ENCODE results near the gene CCNG2.

CCNG2 gene

DNA sequence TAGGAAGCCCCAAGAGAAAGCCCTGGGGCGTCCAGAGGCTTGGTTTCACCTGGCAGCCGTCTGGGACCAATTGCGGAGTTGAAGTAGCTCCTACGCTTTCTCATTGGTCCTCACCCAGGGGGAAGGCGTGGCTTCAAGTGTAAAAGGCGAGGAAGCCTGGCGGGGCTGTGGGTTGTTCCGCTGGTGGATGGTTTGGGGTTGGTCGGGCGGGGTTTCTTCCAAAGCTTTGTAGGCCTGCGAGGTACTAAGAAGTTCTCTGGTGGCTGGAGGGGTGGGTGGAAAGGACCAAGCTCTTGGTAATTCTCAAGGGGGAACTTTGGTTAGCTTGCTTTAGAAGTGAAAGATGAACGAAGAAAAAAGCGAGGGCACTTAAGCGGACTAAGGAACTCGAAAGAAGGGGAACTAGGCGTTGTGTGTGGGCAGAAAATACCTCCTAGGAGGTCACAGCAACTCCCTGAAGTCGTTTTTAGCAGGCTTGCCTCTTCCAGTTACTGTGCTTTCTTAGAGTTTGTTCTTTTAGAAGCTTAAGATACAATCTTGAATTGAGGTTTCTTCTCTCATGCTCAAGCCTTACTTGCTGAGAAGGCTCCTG lies 36.6 kb downstream of the CCNG2 start:
- no peak overlapping the region for H3K9ac ChIP-seq (ENCODE audit: low read depth, low read length)
- H3K4me3 ChIP-seq (ENCODE audit: low read length) = peak overlapping the region; percentile 35; the same call in 1 of the 2 replicates
- 70% methylated on average over 17 of the region's 17 CpGs for WGBS

GRCh38 chr4:77194366-77194765 lies 37.4 kb downstream of the CCNG2 start:
- H3K36me3 ChIP-seq (ENCODE audit: insufficient read depth, low read length) = no peaks in the 10 kb centered on the region
- 97% methylated on average over 5 of the region's 5 CpGs for whole genome bisulfite sequencing
- H3K4me3 ChIP-seq (ENCODE audit: low read length) = no peak overlapping the region
- H3K27me3 ChIP-seq (ENCODE audit: insufficient read depth, low read length) = peaks cover 31% of the 10 kb centered on the region
- H3K9ac ChIP-seq (ENCODE audit: low read depth, low read length) = no peak overlapping the region
- H3K27ac ChIP-seq (ENCODE audit: low read depth, low read length) = no peak overlapping the region
- H3K4me1 ChIP-seq (ENCODE audit: insufficient read depth, low read length) = 0 out of 2 replicates have a peak, but pooled peaks cover 3% of the 10 kb centered on the region
- no peaks in the 10 kb centered on the region for H3K9me3 ChIP-seq (ENCODE audit: insufficient read depth, low read depth, low read length)

More for the DNA sequence above, 36.6 kb downstream of the CCNG2 start:
- no peaks in the 10 kb centered on the region for H3K36me3 ChIP-seq (ENCODE audit: insufficient read depth, low read length)
- no peak overlapping the region for H3K27ac ChIP-seq (ENCODE audit: low read depth, low read length)
- 0 out of 2 replicates have a peak, but pooled peaks cover 3% of the 10 kb centered on the region for H3K4me1 ChIP-seq (ENCODE audit: insufficient read depth, low read length)
- no peaks in the 10 kb centered on the region for H3K9me3 ChIP-seq (ENCODE audit: insufficient read depth, low read depth, low read length)
- peaks cover 25% of the 10 kb centered on the region for H3K27me3 ChIP-seq (ENCODE audit: insufficient read depth, low read length)

DNA sequence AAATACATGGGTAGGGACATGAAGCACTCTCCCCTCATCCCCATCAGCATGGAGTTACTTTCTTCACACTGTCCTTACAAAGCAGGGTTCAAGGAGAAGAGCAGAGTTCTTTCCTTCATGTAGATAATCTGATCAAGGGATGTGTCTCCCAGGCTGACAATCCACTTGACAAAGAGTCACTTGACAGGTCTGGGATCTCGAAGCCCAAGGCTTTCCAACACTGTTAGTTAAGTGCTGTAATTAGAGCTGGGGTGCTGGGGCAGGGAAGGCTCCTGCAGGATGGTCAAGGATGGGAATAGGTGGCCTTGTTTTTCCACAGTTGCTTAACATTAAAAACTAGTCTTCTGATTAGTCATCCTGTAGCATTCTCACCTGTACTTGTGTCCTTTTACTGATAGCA lies 38.0 kb downstream of the CCNG2 start:
- H3K9me3 ChIP-seq (ENCODE audit: insufficient read depth, low read depth, low read length) = no peaks in the 10 kb centered on the region
- WGBS = 71% methylated on average over 1 of the region's 1 CpG
- H3K36me3 ChIP-seq (ENCODE audit: insufficient read depth, low read length) = no peaks in the 10 kb centered on the region
- H3K4me3 ChIP-seq (ENCODE audit: low read length) = no peak overlapping the region
- no peak overlapping the region for H3K27ac ChIP-seq (ENCODE audit: low read depth, low read length)
- H3K27me3 ChIP-seq (ENCODE audit: insufficient read depth, low read length) = peaks cover 32% of the 10 kb centered on the region
- 0 out of 2 replicates have a peak, but pooled peaks cover 3% of the 10 kb centered on the region for H3K4me1 ChIP-seq (ENCODE audit: insufficient read depth, low read length)
- H3K9ac ChIP-seq (ENCODE audit: low read depth, low read length) = no peak overlapping the region

- peaks cover 32% of the 10 kb centered on the region for H3K27me3 ChIP-seq (ENCODE audit: insufficient read depth, low read length)
- no peak overlapping the region for H3K9ac ChIP-seq (ENCODE audit: low read depth, low read length)
- no peaks in the 10 kb centered on the region for H3K9me3 ChIP-seq (ENCODE audit: insufficient read depth, low read depth, low read length)
- no peak overlapping the region for H3K4me3 ChIP-seq (ENCODE audit: low read length)
- no peaks in the 10 kb centered on the region for H3K36me3 ChIP-seq (ENCODE audit: insufficient read depth, low read length)
- no peak overlapping the region for H3K27ac ChIP-seq (ENCODE audit: low read depth, low read length)
- H3K4me1 ChIP-seq (ENCODE audit: insufficient read depth, low read length) = 0 out of 2 replicates have a peak, but pooled peaks cover 3% of the 10 kb centered on the region
- WGBS = 91% methylated on average over 4 of the region's 4 CpGs
Observed at GRCh38 chr4:77196866-77197265, 39.9 kb downstream of the CCNG2 start.

DNA sequence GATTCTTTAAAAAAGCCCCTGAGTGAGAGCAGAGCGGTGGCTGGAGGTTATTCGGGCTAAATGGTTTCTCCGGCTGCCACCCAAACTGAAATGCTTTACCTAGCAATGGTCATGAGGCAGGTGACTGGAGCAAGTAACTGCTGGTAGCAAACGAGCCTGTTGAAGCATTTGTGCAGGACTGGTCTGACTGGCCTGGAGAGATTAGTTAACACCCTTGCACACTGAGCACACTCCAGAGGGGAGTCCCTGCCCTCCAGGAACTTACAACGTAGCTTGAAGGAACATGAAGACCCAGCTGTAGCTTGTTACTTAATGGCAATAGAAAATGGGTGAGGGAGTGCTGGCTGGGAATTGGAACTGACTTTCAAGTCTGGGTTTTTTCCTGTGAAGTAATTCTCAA lies 40.4 kb downstream of the CCNG2 start:
- Histone ChIP-seq H3K4me1 (ENCODE audit: insufficient read depth, low read length) (0 out of 2 replicates have a peak, but pooled peaks cover 3% of the 10 kb centered on the region), H3K4me3 (ENCODE audit: low read length) (no peak overlapping the region), H3K9ac (ENCODE audit: low read depth, low read length) (no peak overlapping the region), H3K27ac (ENCODE audit: low read depth, low read length) (no peak overlapping the region), H3K9me3 (ENCODE audit: insufficient read depth, low read depth, low read length) (no peaks in the 10 kb centered on the region), H3K36me3 (ENCODE audit: insufficient read depth, low read length) (no peaks in the 10 kb centered on the region), H3K27me3 (ENCODE audit: insufficient read depth, low read length) (peaks cover 32% of the 10 kb centered on the region)
- 89% methylated on average over 5 of the region's 5 CpGs for WGBS

DNA sequence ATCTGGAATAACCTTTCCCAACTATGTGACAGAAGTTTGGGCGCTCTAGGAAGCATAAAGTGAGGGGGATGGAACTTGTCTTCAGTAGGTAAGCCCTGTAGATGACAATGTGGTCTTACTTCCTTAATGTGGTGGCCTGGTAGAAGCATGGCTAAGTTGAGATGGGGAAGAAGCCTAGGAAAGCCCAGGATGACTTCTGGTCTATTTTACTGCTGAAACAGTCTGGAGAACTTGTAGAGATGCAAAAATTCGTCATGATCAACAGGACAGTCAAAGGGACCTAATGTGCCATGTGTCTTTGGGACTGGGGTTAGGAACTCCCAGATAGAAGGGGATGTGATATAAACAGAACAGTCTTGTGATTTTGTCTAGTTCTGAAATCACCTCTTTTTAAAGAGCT lies 40.8 kb downstream of the CCNG2 start:
- Histone ChIP-seq H3K9me3 (ENCODE audit: insufficient read depth, low read depth, low read length) (no peaks in the 10 kb centered on the region), H3K27ac (ENCODE audit: low read depth, low read length) (no peak overlapping the region), H3K4me3 (ENCODE audit: low read length) (no peak overlapping the region), H3K27me3 (ENCODE audit: insufficient read depth, low read length) (peaks cover 32% of the 10 kb centered on the region), H3K9ac (ENCODE audit: low read depth, low read length) (no peak overlapping the region), H3K36me3 (ENCODE audit: insufficient read depth, low read length) (no peaks in the 10 kb centered on the region), H3K4me1 (ENCODE audit: insufficient read depth, low read length) (0 out of 2 replicates have a peak, but pooled peaks cover 3% of the 10 kb centered on the region)
- 90% methylated on average over 2 of the region's 2 CpGs for WGBS

DNA sequence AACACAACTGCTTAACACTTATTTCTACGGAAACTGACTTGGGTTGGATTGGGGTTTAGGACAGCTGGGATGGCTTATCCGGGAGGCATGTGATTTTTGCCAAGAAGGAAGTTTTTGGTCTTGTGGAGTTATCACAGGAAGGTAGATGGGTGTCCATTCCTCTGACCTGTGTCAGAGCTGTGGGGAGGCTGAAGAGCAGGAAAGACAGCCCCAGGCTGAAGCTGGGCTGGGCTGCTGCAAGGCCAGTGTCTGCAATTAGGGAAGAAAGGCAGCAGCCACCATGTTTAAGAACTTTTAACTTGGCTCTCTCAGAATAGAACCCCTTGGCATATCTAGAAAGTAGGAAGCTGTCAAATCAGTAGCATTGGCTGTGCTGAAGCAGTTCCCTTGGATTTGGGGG lies 42.3 kb downstream of the CCNG2 start:
- 97% methylated on average over 2 of the region's 2 CpGs for WGBS
- H3K9me3 ChIP-seq (ENCODE audit: insufficient read depth, low read depth, low read length) = no peaks in the 10 kb centered on the region
- no peaks in the 10 kb centered on the region for H3K36me3 ChIP-seq (ENCODE audit: insufficient read depth, low read length)
- H3K9ac ChIP-seq (ENCODE audit: low read depth, low read length) = no peak overlapping the region
- H3K27me3 ChIP-seq (ENCODE audit: insufficient read depth, low read length) = peaks cover 19% of the 10 kb centered on the region
- H3K4me3 ChIP-seq (ENCODE audit: low read length) = no peak overlapping the region
- no peaks in the 10 kb centered on the region for H3K4me1 ChIP-seq (ENCODE audit: insufficient read depth, low read length)
- no peak overlapping the region for H3K27ac ChIP-seq (ENCODE audit: low read depth, low read length)

DNA sequence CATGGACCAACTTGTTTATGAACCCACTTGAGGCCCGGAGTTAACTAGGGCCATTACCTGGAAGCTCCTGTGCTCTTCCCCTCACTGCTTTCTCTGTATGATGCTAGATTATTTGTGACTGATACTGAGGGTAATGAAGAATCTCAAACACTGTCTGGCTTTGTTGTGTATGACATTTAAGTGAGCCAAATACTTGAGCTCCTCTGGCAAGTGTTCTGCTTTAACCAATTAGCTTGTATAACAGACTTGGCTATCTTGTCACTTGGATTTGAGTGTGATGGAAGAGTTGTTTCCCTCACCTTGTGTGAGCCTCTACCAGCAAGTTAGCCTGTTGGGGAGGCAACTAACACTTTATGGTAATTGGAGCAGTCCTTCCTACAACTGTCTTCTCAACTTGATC lies 42.7 kb downstream of the CCNG2 start:
- peaks cover 15% of the 10 kb centered on the region; the same call in 1 of the 2 replicates for H3K27me3 ChIP-seq (ENCODE audit: insufficient read depth, low read length)
- no peak overlapping the region for H3K4me3 ChIP-seq (ENCODE audit: low read length)
- H3K36me3 ChIP-seq (ENCODE audit: insufficient read depth, low read length) = no peaks in the 10 kb centered on the region
- no peak overlapping the region for H3K9ac ChIP-seq (ENCODE audit: low read depth, low read length)
- H3K27ac ChIP-seq (ENCODE audit: low read depth, low read length) = no peak overlapping the region
- WGBS = 85% methylated on average over 1 of the region's 1 CpG
- no peaks in the 10 kb centered on the region for H3K9me3 ChIP-seq (ENCODE audit: insufficient read depth, low read depth, low read length)
- no peaks in the 10 kb centered on the region for H3K4me1 ChIP-seq (ENCODE audit: insufficient read depth, low read length)

GRCh38 chr4:77201343-77201742 lies 44.3 kb downstream of the CCNG2 start:
- 80% methylated on average over 1 of the region's 1 CpG for WGBS
- Histone ChIP-seq H3K36me3 (ENCODE audit: insufficient read depth, low read length) (no peaks in the 10 kb centered on the region), H3K4me3 (ENCODE audit: low read length) (no peak overlapping the region), H3K27me3 (ENCODE audit: insufficient read depth, low read length) (peaks cover 8% of the 10 kb centered on the region; the same call in 1 of the 2 replicates), H3K27ac (ENCODE audit: low read depth, low read length) (no peak overlapping the region), H3K9ac (ENCODE audit: low read depth, low read length) (no peak overlapping the region), H3K9me3 (ENCODE audit: insufficient read depth, low read depth, low read length) (no peaks in the 10 kb centered on the region), H3K4me1 (ENCODE audit: insufficient read depth, low read length) (no peaks in the 10 kb centered on the region)

DNA sequence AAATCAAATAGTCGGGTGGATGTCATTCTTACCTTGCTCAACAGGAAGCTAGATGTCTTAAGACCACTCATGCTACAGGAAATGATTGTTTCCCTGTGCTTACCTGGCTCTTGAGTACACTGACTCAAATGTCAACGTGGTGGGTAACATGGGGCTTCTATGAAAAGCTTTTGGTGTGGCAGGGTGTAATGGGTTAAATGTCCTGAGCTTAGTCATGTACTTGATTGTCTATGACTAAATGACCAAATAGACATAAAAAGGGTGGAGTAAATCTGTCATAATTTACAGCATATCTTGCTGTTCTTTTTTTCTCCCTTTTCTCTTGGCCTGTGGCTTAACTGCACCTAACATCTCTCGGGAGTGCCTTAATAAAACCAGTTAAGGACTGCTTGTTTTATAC lies 44.9 kb downstream of the CCNG2 start:
- H3K27me3 ChIP-seq (ENCODE audit: insufficient read depth, low read length) = peaks cover 8% of the 10 kb centered on the region; the same call in 1 of the 2 replicates
- 84% methylated on average over 3 of the region's 3 CpGs for WGBS
- H3K4me1 ChIP-seq (ENCODE audit: insufficient read depth, low read length) = no peaks in the 10 kb centered on the region
- no peak overlapping the region for H3K27ac ChIP-seq (ENCODE audit: low read depth, low read length)
- no peaks in the 10 kb centered on the region for H3K36me3 ChIP-seq (ENCODE audit: insufficient read depth, low read length)
- no peaks in the 10 kb centered on the region for H3K9me3 ChIP-seq (ENCODE audit: insufficient read depth, low read depth, low read length)
- H3K4me3 ChIP-seq (ENCODE audit: low read length) = no peak overlapping the region
- H3K9ac ChIP-seq (ENCODE audit: low read depth, low read length) = no peak overlapping the region

DNA sequence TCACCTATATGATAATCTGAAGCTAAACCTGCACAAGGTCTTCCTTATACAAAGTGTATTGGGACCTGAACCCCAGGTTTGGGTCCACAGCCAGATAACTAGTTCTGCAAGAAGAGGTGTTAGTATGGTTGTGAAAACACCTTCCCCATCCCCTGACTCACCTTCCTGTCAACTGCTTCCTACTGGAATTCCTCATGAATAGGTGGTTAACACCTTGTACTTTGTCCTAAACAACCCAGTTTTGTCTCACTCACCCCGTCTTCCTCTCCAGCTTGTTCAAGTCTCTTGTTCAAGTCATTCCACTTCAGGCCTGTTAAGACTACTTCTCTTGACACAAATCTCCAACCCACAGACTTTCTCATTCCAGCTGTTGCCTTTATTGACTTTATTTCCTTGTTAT lies 45.5 kb downstream of the CCNG2 start:
- Histone ChIP-seq H3K4me1 (ENCODE audit: insufficient read depth, low read length) (no peaks in the 10 kb centered on the region), H3K4me3 (ENCODE audit: low read length) (no peak overlapping the region), H3K27ac (ENCODE audit: low read depth, low read length) (no peak overlapping the region), H3K9ac (ENCODE audit: low read depth, low read length) (no peak overlapping the region), H3K36me3 (ENCODE audit: insufficient read depth, low read length) (no peaks in the 10 kb centered on the region), H3K9me3 (ENCODE audit: insufficient read depth, low read depth, low read length) (no peaks in the 10 kb centered on the region), H3K27me3 (ENCODE audit: insufficient read depth, low read length) (peaks cover 8% of the 10 kb centered on the region; the same call in 1 of the 2 replicates)
- 78% methylated on average over 1 of the region's 1 CpG for WGBS

All from HUES64 (cell line).